GM18508 (cell line): ENCODE measurements around the gene FMNL1.

Source experiments
- ATAC-seq: cut with Tn5 transposase; IDR thresholded peaks from one replicate; pipeline ENCODE4 v1.9.1; 2021; ENCODE audit warnings: moderate number of reproducible peaks; ENCODE audit not compliant: insufficient read depth, unreplicated experiment

FMNL1 gene

GRCh38 chr17:45277216-45277849, 55.6 kb downstream of the FMNL1 start:
- no peak for ATAC-seq

- ATAC-seq: no peak
These were observed 56.3 kb downstream of the FMNL1 start for GRCh38 chr17:45277992-45278391.

DNA sequence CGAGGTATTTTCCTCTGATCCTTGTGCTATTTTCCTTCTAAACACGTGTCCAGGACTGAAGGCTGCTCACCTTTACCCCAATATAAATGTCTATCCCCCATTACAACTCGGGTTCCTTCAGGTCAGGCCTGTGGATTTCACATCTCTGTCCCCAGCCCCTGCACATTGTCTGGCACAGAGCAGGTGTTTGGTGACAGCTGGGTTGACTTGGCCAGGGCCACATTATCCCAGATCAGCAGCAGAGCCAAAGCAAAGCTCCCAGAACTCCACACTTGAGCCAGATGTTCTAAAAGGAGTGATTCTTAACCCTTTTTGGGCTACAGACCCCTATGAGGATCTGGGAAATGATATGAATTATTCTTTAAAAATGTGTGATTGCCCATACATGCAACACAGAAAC, 58.2 kb downstream of the FMNL1 start:
- no peak for ATAC-seq

DNA sequence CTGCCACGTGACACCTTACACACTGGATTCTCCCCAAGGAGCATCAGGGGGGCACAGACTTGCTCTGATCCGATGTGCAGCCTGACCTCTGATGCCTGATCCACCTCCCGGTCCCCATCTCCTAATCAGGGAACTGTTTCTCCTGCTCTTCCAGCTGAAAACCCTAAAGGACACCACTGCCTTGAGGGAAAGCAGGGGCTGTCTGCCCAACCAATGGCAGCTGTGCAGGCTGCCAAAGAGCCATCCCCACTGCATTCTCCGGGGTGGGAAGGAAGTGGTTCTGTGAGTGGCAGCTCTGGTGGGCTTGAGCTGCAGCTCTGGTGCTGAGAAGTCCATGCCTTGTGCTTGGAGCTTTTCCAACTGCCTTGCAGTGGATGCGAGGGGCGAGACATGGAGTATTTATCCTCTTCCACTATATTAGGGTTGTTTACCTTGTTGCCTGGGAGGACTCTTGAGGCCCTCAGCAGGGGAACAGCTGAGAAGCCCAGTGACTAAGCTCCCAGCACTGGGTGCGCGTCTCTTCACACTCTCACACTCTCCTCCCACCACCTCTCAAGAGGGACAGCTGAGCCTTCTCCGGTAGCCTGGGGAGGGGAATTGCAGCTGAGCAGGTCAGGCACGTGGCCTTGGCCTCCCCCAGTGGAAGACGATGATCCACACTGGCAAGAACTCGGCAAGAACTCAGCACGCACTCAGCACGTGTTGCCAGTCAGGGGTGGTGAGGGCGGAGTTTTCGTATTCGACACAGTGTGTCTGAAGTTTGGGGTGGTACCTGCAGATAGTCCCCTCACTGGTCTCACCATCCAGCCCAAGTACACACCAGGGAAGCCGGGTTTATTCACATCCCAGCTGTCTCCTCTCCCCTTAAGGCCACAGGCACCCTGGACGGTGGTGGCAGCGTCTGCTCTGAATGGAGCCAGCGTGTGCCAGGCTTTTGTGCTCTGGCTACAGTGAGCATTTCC, 61.3 kb downstream of the FMNL1 start:
- ATAC-seq: no peak

DNA sequence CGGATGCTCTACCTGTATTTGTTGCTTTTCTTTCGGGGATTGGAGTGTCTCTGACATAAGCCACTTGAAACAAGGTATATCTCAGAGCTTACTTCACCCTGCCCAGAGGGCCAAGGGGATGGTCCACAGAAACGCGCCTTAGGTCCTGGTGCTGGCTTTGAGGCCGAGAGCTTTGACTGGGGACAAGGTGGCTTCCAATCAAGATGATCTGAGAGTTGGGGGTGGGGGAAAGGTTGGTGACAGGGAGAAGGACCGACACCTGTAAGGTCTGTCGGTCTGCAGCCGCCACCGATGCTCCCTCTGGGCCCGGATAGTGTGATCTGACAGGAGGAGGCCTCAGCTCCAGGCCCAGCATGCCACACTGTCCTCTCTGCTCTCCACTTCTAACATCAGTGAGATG, 62.0 kb downstream of the FMNL1 start:
- no peak for ATAC-seq

DNA sequence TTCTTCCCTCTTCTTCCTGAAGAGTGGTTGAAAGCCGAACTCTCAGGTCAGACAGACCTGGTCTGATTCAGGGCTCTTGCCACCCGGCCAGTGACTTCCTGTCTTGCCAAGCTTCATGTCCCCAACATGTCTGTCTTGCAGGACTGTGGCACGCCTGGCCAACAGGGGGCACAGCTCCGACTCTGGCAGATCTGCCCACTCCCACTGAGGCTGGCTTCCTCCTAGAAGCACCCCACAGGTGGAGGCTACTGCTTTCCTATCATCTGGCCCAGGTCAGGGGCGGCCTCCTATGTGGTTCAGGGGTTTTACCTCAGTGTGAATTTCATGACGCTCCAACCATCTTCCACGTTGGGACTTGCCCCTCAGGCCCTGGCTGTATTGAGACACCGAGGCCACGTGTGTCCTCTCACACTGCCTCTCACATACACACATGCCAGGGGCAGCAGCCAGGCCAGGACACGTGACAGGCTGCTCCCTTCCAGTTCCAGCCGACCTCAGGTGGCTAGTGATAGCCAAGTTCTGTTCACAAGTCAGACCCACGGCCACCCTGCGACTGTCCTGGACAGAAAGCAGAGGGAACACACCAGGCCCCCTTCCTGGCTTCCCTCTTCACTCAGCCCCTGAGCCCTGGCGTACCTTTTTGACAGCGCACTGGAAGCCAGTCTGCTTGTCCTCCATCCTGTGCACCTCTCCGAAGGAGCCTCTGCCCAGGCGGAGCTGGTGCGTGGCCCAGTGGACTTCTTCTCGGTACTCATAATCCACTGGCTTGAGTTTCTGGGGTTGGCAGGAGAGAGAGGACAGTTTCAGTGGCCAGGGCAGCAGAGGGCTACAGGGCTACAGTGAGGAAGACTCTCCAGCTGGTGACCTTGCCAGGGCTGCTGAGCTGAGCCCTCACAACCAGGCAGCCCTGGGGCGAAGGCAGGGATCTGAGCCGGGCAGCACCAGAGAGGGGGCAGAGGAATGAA, 62.8 kb downstream of the FMNL1 start:
- ATAC-seq: no peak

DNA sequence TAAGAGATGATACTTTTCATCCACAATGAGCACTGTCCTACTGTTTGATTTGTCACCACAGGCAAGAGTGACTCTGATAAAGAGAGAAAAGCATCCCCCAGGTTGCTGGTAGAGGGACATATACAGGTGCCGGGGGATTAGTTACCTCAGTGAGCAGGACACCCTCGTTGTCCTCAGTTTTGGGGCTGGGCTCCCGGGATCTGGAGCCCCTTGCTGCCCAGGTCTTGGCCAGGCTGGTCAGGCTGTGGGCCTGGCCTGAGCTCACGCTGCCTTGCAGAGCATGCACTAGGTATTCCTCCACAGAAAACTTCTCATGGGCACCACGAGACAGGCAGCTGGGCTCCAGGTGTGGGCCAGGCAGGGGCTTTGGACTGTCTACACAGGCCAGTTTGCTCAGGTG, 64.6 kb downstream of the FMNL1 start:
- no peak for ATAC-seq

DNA sequence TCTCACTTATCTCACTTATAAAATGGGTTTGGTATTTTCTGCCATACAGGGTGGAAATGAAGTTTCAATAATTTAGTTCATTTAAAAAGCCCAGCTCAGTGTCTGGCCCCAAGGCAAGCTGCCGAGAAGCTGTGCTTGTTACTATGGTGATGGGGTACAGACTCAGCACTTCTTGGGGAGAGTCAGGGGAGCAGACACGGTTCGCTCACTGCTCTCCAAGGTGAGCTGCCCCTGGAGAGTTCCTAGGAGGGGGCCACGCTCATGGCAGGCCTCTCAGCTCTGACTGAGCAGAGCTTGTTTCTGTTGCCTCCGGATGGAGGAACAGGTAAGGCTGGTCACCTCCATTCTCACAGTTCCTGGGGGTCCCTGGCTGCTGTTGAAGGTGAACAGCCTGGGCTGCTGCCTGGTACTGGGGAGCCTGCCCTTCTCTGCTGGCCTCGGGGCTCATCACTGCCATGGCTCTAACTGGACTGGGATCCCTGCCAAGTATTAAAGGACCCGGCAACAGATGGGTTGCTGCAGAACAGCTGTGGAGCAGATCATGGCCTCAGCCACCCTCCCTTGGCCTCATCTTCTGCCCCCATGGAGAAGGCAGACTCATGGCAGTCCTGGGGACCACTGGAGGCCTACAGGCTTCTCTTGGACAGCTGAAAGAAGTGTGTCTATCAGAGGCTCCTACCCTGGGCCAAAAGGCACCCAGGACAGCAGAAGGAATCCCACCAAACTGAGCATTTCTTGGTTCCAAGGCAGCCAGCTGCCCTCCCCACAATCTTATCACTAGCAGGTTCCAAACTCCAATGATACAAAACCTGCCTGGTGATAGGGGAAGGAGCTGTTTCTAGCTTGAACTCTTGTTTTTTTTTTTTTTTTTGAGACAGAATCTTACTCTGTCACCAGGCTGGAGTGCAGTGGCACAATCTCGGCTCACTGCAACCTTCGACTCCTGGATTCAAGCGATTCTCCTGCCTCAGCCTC, 66.1 kb downstream of the FMNL1 start:
- ATAC-seq: no peak

DNA sequence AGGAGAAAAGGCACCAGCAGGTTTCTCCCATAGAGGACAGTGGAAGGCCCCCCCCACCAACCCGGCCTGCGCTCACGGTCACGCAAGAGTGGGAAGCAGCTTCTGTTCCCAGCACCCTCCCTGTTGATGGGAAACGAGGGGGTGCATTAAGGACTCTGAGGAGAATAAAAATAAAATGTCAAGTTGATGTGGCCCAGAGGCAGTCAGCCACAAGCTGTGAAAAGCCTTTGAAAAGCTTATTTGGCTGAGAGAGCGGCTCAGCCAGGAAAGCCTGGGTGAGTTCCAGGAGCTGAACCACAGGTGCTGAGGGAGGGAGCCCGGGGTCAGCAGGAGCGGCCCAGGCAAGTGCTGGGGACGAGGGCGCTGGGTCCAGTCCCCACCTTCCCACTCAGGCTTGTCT, 67.1 kb downstream of the FMNL1 start:
- no peak for ATAC-seq

DNA sequence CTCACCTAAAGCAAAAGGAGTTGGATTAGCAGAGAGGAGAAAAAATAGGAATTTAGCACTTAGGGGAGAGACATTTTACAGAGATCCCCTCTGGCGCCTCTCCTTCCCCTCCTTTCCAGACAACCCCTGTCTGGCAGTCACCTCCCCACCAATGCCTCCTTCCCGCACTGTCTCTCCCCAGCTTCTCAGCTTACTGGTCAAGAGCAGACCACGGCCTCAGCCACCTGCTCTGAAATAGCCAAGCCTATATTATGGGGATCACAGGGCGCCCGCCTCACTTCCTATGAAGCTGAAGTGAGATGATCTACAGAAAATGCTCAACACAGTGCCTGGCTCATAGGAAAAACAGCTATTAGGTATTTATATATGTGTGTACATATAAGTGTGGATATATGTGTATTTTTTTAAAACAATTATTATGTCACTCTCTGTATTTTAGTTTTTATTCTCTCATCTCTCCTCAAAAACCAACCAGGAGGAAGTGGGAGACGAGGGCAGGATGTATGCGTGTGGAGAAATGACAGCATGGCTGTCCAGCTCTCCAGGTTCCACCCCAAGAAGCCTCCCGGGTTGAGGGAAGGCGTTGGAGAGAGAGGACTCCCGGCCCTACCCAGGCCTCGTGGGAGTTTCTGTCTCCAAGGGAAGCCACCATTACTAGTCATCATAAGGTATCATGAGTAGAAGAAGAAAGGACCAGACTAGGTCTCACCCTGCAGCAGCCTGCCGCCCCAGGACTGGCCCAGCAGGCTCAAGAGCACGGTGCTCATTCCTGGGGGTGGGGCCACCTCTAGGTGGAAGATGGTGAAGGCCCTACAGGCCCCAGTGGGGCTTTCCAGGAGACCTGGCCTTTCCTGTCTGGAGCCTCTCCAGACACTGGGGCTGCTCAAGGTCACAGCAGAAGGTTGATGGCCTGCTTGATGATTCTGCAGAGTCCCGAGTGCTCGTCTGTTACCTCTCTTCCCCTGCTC, 67.9 kb downstream of the FMNL1 start:
- no peak for ATAC-seq

- no peak for ATAC-seq
These were observed 68.6 kb downstream of the FMNL1 start for GRCh38 chr17:45290269-45290765.

DNA sequence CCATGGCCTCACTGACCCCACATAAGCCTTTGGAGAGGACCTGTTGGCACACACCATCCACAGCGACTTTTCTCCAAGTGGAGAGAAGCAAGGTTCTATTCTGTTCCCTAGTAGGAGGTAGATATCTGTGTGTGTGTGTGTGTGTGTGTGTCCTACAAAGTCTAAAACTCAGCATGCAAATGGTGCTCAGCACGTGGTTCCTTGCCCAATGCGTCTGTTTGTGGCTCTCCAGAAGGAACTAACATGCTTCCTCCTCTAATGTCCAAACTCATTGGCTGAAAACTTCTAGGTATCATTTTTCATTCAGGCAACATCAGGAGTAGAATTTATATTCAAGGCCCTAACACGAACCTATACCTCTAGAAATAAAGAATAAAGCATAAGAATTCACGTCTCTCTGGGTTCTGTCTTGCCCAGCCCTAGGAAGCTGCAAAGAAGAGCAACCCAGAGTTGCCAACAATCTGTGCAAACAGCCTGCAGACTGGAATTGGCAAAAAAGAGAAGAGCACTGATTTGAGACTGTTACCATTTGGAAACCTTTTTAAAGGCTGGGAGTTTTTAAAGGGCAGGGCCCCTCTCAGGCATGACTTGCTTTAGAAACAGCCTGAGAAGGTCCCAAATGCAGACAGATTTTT, 69.6 kb downstream of the FMNL1 start:
- no peak for ATAC-seq

DNA sequence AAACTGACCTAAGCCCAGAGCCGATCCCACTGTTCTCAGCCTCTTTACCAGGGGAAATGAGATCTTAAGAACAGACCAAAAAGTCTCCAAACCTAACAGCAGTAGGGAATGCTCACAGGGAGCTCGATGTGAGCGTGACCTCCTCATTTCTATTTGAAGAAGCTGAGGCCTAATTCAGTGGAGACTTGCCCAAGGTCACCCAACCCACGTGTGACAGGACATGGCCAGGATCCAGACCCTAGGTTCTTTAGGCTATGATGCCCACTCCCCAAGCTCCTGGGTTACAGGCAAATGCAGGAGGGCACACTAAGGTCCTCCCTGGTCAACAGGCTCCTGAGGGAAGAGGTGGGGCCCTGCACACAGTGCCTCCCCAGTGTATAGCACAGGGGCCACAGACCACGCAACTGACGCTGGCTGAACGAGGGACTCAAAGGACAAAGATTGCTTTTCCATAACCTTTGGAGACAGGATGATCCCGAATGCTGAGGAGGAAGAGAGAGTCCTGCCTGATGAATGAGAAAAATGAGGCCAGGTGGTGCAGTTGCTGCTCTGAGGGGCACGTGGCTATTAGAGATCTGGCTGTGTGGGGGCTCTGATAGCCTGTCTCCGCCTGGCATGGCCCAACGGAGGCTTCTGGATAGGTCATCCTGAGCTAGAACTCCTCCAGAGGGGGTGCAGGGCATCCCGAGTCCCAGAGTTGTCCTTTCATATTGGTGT, 71.2 kb downstream of the FMNL1 start:
- ATAC-seq: no peak

GRCh38 chr17:45293413-45294211, 71.9 kb downstream of the FMNL1 start:
- no peak for ATAC-seq

DNA sequence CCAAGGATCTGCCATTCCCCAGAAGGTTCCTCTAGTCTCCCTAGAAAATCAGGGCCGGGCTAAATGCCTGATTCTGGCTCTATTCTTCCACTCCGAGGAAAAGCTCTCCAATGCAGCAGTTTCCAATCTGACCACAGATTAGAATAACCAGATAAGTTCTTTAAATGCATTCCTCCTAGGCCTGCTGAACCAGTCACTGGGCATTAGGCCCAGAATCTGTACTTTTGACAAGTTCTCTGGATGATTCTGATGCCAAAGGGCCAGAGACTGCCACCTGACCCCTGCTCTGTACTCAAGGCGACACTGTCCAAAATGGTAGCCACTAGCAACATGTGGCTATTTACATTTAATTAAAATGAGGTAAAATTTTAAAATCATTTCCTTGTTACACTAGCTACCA, 72.8 kb downstream of the FMNL1 start:
- ATAC-seq: no peak
